ENCODE measurements around the gene CLSTN2. TPM values are rescaled to one million over a fixed set of nuclear protein-coding genes. Genes with fewer than 3 reads are reported as not detected.

CLSTN2 gene
- total and polyA plus RNA-seq, 3 donors from 2014 or later: 3.1 to 5.7 (median 3.8) TPM

- Histone ChIP-seq H3K4me1 (peaks cover 12% of the 10 kb centered on the region), H3K27me3 (no peaks in the 10 kb centered on the region), H3K4me3 (no peak overlapping the region), H3K9me3 (no peaks in the 10 kb centered on the region), H3K27ac (no peak overlapping the region), H3K36me3 (ENCODE audit: low read depth, missing control alignments) (no peaks in the 10 kb centered on the region)
- peak; percentile 23 for DNase-seq
- intact Hi-C loops (cut with DNase I; ENCODE audit: low total_unique reads): no loop called here
- WGBS, 2 donors: 68 to 80% methylated on average over 5 to 12 of the region's 12 CpGs
- TF ChIP-seq POLR2A (IDR thresholded peaks at IDR 0.05) (no peak), CTCF (IDR thresholded peaks at IDR 0.05) (no peak)
These were observed 88.9 kb downstream of the CLSTN2 start for GRCh38 chr3:140023616-140024530.

GRCh38 chr3:140031170-140031569, 96.2 kb downstream of the CLSTN2 start:
- Histone ChIP-seq H3K36me3 (ENCODE audit: low read depth, missing control alignments) (no peaks in the 10 kb centered on the region), H3K27ac (no peak overlapping the region), H3K9me3 (no peaks in the 10 kb centered on the region), H3K27me3 (no peaks in the 10 kb centered on the region), H3K4me1 (no peaks in the 10 kb centered on the region), H3K4me3 (no peak overlapping the region)
- no peak for DNase-seq
- WGBS, 2 donors: 86 to 89% methylated on average over 4 of the region's 4 CpGs
- intact Hi-C loops (cut with DNase I; ENCODE audit: low total_unique reads): no loop called here
- TF ChIP-seq POLR2A (IDR thresholded peaks at IDR 0.05) (no peak), CTCF (IDR thresholded peaks at IDR 0.05) (no peak)

- no peak for DNase-seq
- Histone ChIP-seq H3K36me3 (ENCODE audit: low read depth, missing control alignments) (no peaks in the 10 kb centered on the region), H3K27ac (no peak overlapping the region), H3K4me3 (no peak overlapping the region), H3K27me3 (no peaks in the 10 kb centered on the region), H3K4me1 (no peaks in the 10 kb centered on the region), H3K9me3 (no peaks in the 10 kb centered on the region)
- intact Hi-C loops (cut with DNase I; ENCODE audit: low total_unique reads): no loop called here
- no peak for TF ChIP-seq POLR2A (IDR thresholded peaks at IDR 0.05)
These were observed 99.1 kb downstream of the CLSTN2 start for GRCh38 chr3:140034058-140034457.

- intact Hi-C loops (cut with DNase I; ENCODE audit: low total_unique reads): no loop called here
- Histone ChIP-seq H3K9me3 (no peaks in the 10 kb centered on the region), H3K27me3 (no peaks in the 10 kb centered on the region), H3K4me1 (no peaks in the 10 kb centered on the region), H3K27ac (no peak overlapping the region), H3K4me3 (no peak overlapping the region), H3K36me3 (ENCODE audit: low read depth, missing control alignments) (no peaks in the 10 kb centered on the region)
- 71 to 79% methylated on average over 2 of the region's 2 CpGs for WGBS, 2 donors
- no peak for DNase-seq
- no peak for TF ChIP-seq POLR2A (IDR thresholded peaks at IDR 0.05)
- no peak for TF ChIP-seq CTCF (IDR thresholded peaks at IDR 0.05)
These were observed 100.9 kb downstream of the CLSTN2 start for GRCh38 chr3:140035871-140036270.

GRCh38 chr3:140050396-140050795, 115.4 kb downstream of the CLSTN2 start:
- H3K27me3 ChIP-seq: no peaks in the 10 kb centered on the region
- no peak overlapping the region for H3K4me3 ChIP-seq
- H3K9me3 ChIP-seq: no peaks in the 10 kb centered on the region
- no peak for DNase-seq
- H3K27ac ChIP-seq: no peak overlapping the region
- no peaks in the 10 kb centered on the region for H3K4me1 ChIP-seq
- TF ChIP-seq CTCF (IDR thresholded peaks at IDR 0.05) (no peak), POLR2A (IDR thresholded peaks at IDR 0.05) (no peak)
- intact Hi-C loops (cut with DNase I; ENCODE audit: low total_unique reads): no loop called here
- H3K36me3 ChIP-seq (ENCODE audit: low read depth, missing control alignments): no peaks in the 10 kb centered on the region
- WGBS, 2 donors: 86 to 93% methylated on average over 1 of the region's 1 CpG
